ENCODE results near the gene POTEM. TPM values are rescaled to one million over a fixed set of nuclear protein-coding genes. Genes with fewer than 3 reads are reported as not detected.
"Not testable (repeated sequence)": the region's sequence is repeated elsewhere in the genome, so short reads cannot be mapped to it uniquely, and the experiment has no call there.

The POTEM gene
- not detected for total RNA-seq

GRCh38 chr14:18967134-18967533, at the start of gene POTEM:
Gene POTEM, plus strand, starts transcription at chr14:18967434. Its CDS starts 52 bp downstream, at chr14:18967486.
- ATAC-seq (replicated peaks in 6 of 8); H3K4me3 ChIP-seq; H3K27ac ChIP-seq; H3K4me1 ChIP-seq (replicated peaks in 1 of 2); in situ Hi-C loops (cut with MboI; ENCODE audit: low pct_unique_long_range_greater_than_20kb in 2 of 9, low sequenced_read_pairs in 9 of 9, unreplicated experiment in 9 of 9): not testable (repeated sequence)
- no CpG with 5 or more reads among the region's 13 CpGs for WGBS, 10 experiments

GRCh38 chr14:18918345-18918744, 48.9 kb upstream of the POTEM start:
- H3K4me1 ChIP-seq (replicated peaks in 1 of 2); H3K4me3 ChIP-seq; ATAC-seq (replicated peaks in 6 of 8); in situ Hi-C loops (cut with MboI; ENCODE audit: low pct_unique_long_range_greater_than_20kb in 2 of 9, low sequenced_read_pairs in 9 of 9, unreplicated experiment in 9 of 9); H3K27ac ChIP-seq: not testable (repeated sequence)
- WGBS, 10 experiments, result no CpG with 5 or more reads among the region's 8 CpGs

DNA sequence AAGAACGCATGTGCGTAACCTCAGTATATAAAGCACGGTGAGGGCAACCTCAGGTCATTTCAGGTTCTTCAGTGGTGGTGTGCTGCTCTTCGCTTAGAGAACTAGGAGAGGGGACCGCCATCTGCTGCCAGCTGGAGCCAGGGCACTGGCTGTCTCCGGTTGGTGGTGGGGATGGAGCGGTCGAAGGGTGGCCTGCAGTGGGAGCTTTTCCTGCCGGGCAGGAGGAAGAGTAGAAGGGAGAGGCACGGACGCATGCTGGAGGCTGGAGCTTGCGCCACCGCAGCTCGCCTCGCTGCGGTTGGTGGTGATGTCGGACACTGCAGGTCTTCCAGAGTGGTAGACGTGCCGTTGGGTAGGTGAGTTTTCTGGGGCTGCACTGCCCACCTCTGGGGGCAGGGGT, 47.2 kb upstream of the POTEM start:
- H3K4me1 ChIP-seq (replicated peaks in 1 of 2); ATAC-seq (replicated peaks in 6 of 8); H3K27ac ChIP-seq; H3K4me3 ChIP-seq; in situ Hi-C loops (cut with MboI; ENCODE audit: low pct_unique_long_range_greater_than_20kb in 2 of 9, low sequenced_read_pairs in 9 of 9, unreplicated experiment in 9 of 9): not testable (repeated sequence)
- no CpG with 5 or more reads among the region's 19 CpGs for WGBS, 10 experiments

DNA sequence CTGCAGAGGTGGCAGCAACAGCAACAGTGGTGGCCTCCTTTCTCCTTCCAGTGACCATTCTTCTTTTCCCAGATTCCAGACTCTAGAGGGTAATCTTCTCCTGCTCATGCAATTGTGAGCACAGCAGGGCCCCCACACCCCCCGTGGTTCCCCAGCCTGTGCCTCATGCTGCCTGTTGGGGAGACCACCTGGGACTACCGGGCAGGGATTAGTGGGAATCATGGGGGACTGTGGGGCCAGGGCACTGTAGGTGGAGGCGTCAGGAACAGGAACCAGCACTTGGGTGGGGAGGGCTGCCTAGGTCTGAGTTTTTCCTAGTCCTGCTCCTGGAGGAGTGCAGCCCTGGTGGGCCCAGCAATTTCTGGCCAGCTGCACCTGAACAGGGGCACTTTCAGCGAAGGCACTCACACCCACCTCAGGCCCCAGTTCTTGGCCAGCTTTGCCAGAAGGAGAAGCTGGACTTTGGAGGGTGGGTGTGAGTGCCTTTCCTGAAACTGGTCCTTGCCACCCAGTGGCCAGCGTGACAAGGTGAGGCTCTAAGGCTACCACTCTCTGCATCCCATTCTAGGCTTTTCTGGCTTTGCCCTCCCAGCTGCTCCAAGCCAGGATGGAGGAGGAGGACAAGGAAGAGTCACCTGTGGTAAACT, 46.1 kb upstream of the POTEM start:
- in situ Hi-C loops (cut with MboI; ENCODE audit: low pct_unique_long_range_greater_than_20kb in 2 of 9, low sequenced_read_pairs in 9 of 9, unreplicated experiment in 9 of 9); H3K27ac ChIP-seq; H3K4me3 ChIP-seq; ATAC-seq (replicated peaks in 6 of 8); H3K4me1 ChIP-seq (replicated peaks in 1 of 2): not testable (repeated sequence)
- no CpG with 5 or more reads among the region's 5 CpGs for WGBS, 10 experiments

DNA sequence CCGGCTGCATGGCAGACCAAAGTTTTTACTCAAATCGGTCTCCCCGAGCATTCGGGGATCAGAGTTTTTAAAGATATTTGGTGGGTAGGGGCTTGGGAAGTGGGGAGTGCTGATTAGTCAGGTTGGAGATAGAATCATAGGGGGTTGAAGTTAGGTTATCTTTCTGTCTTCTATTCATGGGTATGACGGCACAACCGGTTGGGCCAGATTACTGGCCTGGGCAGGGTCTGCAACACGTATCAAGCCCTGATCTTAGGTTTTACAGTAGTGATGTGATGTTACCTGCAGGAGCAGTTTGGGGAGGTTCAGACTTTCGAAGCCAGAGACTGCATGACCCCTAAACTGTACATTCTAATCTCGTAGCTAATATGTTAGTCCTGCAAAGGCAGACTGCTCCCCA, 30.4 kb upstream of the POTEM start:
- in situ Hi-C loops (cut with MboI; ENCODE audit: low pct_unique_long_range_greater_than_20kb in 2 of 9, low sequenced_read_pairs in 9 of 9, unreplicated experiment in 9 of 9); H3K27ac ChIP-seq; H3K4me1 ChIP-seq (replicated peaks in 1 of 2); ATAC-seq (replicated peaks in 6 of 8); H3K4me3 ChIP-seq: not testable (repeated sequence)
- WGBS, 10 experiments, result no CpG with 5 or more reads among the region's 9 CpGs

- ATAC-seq (replicated peaks in 6 of 8); H3K4me3 ChIP-seq; in situ Hi-C loops (cut with MboI; ENCODE audit: low pct_unique_long_range_greater_than_20kb in 2 of 9, low sequenced_read_pairs in 9 of 9, unreplicated experiment in 9 of 9); H3K4me1 ChIP-seq (replicated peaks in 1 of 2); H3K27ac ChIP-seq: not testable (repeated sequence)
- no CpG with 5 or more reads among the region's 2 CpGs for WGBS, 10 experiments
Observed at GRCh38 chr14:18938733-18939132, 28.5 kb upstream of the POTEM start.

DNA sequence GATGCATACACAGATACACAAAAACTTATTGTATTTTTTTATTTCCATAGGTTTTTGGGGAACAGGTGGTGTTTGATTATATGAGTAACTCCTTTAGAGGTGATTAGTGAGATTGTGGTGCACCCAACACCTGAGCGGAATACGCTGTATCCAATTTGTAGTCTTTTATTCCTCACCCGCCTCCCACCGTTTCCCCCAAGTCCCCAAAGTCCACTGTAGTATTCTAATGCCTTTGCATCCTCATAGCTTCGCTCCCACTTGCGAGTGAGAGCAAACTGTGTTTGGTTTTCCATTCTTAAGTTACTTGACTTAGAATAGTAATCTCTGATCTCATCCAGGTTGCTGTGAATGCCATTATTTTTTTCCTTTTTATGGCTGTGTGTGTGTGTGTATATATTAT, 17.3 kb upstream of the POTEM start:
- H3K4me1 ChIP-seq (replicated peaks in 1 of 2); ATAC-seq (replicated peaks in 6 of 8); H3K27ac ChIP-seq; H3K4me3 ChIP-seq; in situ Hi-C loops (cut with MboI; ENCODE audit: low pct_unique_long_range_greater_than_20kb in 2 of 9, low sequenced_read_pairs in 9 of 9, unreplicated experiment in 9 of 9): not testable (repeated sequence)
- WGBS, 10 experiments, result no CpG with 5 or more reads among the region's 6 CpGs

- H3K4me1 ChIP-seq (replicated peaks in 1 of 2); H3K4me3 ChIP-seq; ATAC-seq (replicated peaks in 6 of 8); H3K27ac ChIP-seq; in situ Hi-C loops (cut with MboI; ENCODE audit: low pct_unique_long_range_greater_than_20kb in 2 of 9, low sequenced_read_pairs in 9 of 9, unreplicated experiment in 9 of 9): not testable (repeated sequence)
- no CpG with 5 or more reads among the region's 9 CpGs for WGBS, 10 experiments
Observed at GRCh38 chr14:18953085-18953484, 14.1 kb upstream of the POTEM start.

DNA sequence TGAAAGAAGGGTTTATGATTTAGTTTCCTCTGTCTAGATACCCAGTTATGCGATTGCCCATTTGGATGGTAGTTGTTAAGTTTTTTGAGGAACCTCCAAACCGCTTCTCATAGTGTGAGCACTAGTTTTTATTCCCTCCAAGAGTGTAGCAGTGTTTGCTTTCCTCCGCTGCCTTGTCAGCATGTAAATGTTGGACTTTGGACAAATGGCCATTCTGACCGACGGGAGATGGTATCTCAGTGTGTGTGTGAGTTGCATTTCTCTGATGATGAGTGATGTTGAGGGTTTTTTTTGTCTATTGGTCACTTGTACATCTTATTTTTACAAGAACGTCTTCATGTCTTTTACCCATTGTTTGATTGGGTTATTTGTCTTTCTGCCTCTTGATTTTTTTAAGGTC, 11.4 kb upstream of the POTEM start:
- ATAC-seq (replicated peaks in 6 of 8); H3K27ac ChIP-seq; in situ Hi-C loops (cut with MboI; ENCODE audit: low pct_unique_long_range_greater_than_20kb in 2 of 9, low sequenced_read_pairs in 9 of 9, unreplicated experiment in 9 of 9); H3K4me3 ChIP-seq; H3K4me1 ChIP-seq (replicated peaks in 1 of 2): not testable (repeated sequence)
- WGBS, 10 experiments, result no CpG with 5 or more reads among the region's 6 CpGs

DNA sequence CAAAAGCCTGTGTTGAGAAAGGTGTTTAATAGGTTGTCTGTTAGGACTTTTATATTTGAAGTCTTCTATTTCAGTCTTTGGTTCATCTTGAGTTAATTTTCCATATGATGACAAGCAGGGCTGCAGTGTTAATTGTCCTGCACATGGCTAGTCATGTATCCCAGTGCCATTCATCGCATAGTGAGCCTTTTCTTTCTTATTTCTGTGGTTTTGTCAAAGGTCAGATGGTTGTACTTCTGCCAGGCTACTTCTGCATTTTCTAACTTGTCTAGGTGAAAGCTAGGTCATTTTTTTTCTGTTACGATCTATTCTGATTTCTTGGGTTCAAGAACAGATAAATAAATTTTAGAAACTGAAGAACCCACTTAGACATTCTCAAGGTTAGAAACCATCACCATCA, 5.7 kb upstream of the POTEM start:
- ATAC-seq (replicated peaks in 6 of 8); in situ Hi-C loops (cut with MboI; ENCODE audit: low pct_unique_long_range_greater_than_20kb in 2 of 9, low sequenced_read_pairs in 9 of 9, unreplicated experiment in 9 of 9); H3K4me1 ChIP-seq (replicated peaks in 1 of 2); H3K27ac ChIP-seq; H3K4me3 ChIP-seq: not testable (repeated sequence)
- no CpG with 5 or more reads among the region's 2 CpGs for WGBS, 10 experiments

DNA sequence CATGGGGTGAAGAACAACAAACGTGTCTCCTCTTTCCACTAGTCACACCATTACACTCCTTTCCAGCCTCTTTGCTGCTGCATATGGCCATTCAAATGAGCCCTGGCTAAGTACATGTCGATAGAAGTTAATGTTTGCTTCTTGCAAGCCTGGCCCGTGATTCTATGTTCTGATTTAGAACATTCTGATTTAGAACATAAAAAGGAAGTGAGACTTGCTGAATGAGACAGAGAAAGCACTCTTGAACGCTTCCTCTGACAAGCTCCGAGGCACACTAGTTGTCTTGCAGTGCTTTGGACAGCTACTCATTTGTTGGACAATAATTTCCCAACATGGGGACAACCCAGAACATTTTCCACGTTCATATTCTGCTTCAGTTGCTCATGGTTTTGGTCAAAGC, 5.1 kb upstream of the POTEM start:
- H3K4me3 ChIP-seq; H3K4me1 ChIP-seq (replicated peaks in 1 of 2); in situ Hi-C loops (cut with MboI; ENCODE audit: low pct_unique_long_range_greater_than_20kb in 2 of 9, low sequenced_read_pairs in 9 of 9, unreplicated experiment in 9 of 9); H3K27ac ChIP-seq; ATAC-seq (replicated peaks in 6 of 8): not testable (repeated sequence)
- WGBS, 10 experiments, result no CpG with 5 or more reads among the region's 6 CpGs

DNA sequence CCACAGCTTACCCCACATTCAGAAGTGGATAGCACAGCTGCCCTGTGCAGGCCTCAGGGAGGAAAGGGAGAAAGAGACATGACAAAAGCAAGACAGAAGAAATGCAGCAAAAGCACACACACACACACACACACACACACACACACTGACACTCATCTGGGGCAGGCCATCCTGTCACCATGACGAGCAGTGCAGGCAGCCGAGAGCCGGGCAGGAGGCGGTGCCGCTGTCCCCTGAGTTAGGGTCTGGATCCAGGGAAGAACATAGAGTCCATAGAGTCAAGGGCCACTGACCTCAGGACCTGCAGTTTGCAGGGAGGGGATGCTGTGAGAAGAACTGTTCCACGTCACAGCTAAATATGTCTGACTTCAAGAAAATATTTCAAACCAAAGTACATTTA, 4.0 kb upstream of the POTEM start:
- in situ Hi-C loops (cut with MboI; ENCODE audit: low pct_unique_long_range_greater_than_20kb in 2 of 9, low sequenced_read_pairs in 9 of 9, unreplicated experiment in 9 of 9); H3K4me1 ChIP-seq (replicated peaks in 1 of 2); ATAC-seq (replicated peaks in 6 of 8); H3K27ac ChIP-seq; H3K4me3 ChIP-seq: not testable (repeated sequence)
- WGBS, 10 experiments, result no CpG with 5 or more reads among the region's 6 CpGs

- in situ Hi-C loops (cut with MboI; ENCODE audit: low pct_unique_long_range_greater_than_20kb in 2 of 9, low sequenced_read_pairs in 9 of 9, unreplicated experiment in 9 of 9); ATAC-seq (replicated peaks in 6 of 8): not testable (repeated sequence)
- WGBS, 10 experiments, result no CpG with 5 or more reads among the region's 5 CpGs
Observed at GRCh38 chr14:18964878-18965277, 2.4 kb upstream of the POTEM start.

DNA sequence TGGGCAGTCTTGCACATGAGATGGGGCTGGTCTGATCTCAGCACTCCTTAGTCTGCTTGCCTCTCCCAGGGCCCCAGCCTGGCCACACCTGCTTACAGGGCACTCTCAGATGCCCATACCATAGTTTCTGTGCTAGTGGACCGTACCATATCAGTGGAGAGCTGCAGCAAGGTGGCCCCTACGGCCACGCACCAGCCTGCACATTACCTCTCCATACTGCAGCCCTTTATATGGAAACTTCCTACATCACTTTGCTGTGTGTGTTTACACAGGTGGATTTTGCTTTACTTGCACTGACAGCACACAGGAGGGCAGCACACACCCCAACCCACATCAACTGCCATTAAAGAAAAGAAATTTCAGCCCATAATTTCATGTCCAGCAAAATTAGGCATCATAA, 35.3 kb downstream of the POTEM start:
- H3K27ac ChIP-seq, result not testable (repeated sequence)

More at GRCh38 chr14:18964878-18965277, 2.4 kb upstream of the POTEM start:
- H3K27ac ChIP-seq; H3K4me1 ChIP-seq (replicated peaks in 1 of 2); H3K4me3 ChIP-seq: not testable (repeated sequence)

More for the DNA sequence above, 35.3 kb downstream of the POTEM start:
- H3K4me1 ChIP-seq (replicated peaks in 1 of 2); in situ Hi-C loops (cut with MboI; ENCODE audit: low pct_unique_long_range_greater_than_20kb in 2 of 9, low sequenced_read_pairs in 9 of 9, unreplicated experiment in 9 of 9); ATAC-seq (replicated peaks in 6 of 8); H3K4me3 ChIP-seq: not testable (repeated sequence)
- no CpG with 5 or more reads among the region's 3 CpGs for WGBS, 10 experiments
